MM.1S (cell line): Measurements from ENCODE around the gene DNAJC30.

Experiments
- CTCF ChIP-seq: fragments of 300-600 bp; sonication (generic); IDR thresholded peaks from 2 replicates; pipeline ENCODE4 v1.5.1; 2016; ENCODE audit warnings: antibody characterized with exemption, low read length, mixed read lengths
- EZH2phosphoT487 ChIP-seq: fragments of 300-600 bp; sonication (generic); IDR thresholded peaks from 2 replicates; pipeline ENCODE4 v1.6.1; 2018; ENCODE audit warnings: antibody characterized with exemption, low read length

GRCh38 chr7:73663033-73663432, 20.2 kb downstream of the DNAJC30 start:
- TF ChIP-seq CTCF (no peak), EZH2phosphoT487 (no peak)
